Neural crest cell (in vitro differentiated cells): ENCODE results near the gene CLSTN2. TPM values are rescaled to one million over a fixed set of nuclear protein-coding genes. Genes with fewer than 3 reads are reported as not detected.

Source experiments
- DNase-seq: peaks from one replicate; pipeline ENCODE4 v3.0.0; 2021; ENCODE audit warnings: low read depth, mixed read lengths, low spot score
- H3K27ac Mint-ChIP-seq: one replicate; pipeline ENCODE4 v1.8.0; 2021; ENCODE audit warnings: mild to moderate bottlenecking, mixed read lengths; ENCODE audit not compliant: unreplicated experiment
- H3K27me3 Mint-ChIP-seq: 2 replicates; pipeline ENCODE4 v1.8.0; 2021; ENCODE audit warnings: low read depth, mild to moderate bottlenecking, mixed read lengths
- H3K36me3 Mint-ChIP-seq: 2 replicates; pipeline ENCODE4 v1.8.0; 2021; ENCODE audit warnings: low read depth, mild to moderate bottlenecking, mixed read lengths
- H3K4me1 Mint-ChIP-seq: 2 replicates; pipeline ENCODE4 v1.8.0; 2021; ENCODE audit warnings: mixed read lengths
- H3K4me3 Mint-ChIP-seq: one replicate; pipeline ENCODE4 v1.8.0; 2021; ENCODE audit warnings: mild to moderate bottlenecking, mixed read lengths
- H3K9me3 Mint-ChIP-seq: 2 replicates; pipeline ENCODE4 v1.8.0; 2021; ENCODE audit warnings: mixed read lengths
- CTCF ChIP-seq: fragments of 200-600 bp; sonication (generic); conservative IDR thresholded peaks from 2 replicates; pipeline ENCODE4 v1.5.0; 2021; ENCODE audit warnings: antibody characterized with exemption, mild to moderate bottlenecking
- total RNA-seq: library from RNA; stranded (reverse); gene quantifications from 2 replicates; pipeline ENCODE4 v1.2.1, GENCODE V29; 2021

CLSTN2 gene
- total RNA-seq, 1 donor from 2014 or later = 1.9 TPM

- H3K27me3 Mint-ChIP-seq = peaks cover 2% of the 10 kb centered on the region
- H3K9me3 Mint-ChIP-seq = no peaks in the 10 kb centered on the region
- DNase-seq = no peak
- no peak for TF ChIP-seq CTCF
- H3K4me1 Mint-ChIP-seq = peaks cover 13% of the 10 kb centered on the region
- H3K27ac Mint-ChIP-seq = no peak overlapping the region
- H3K36me3 Mint-ChIP-seq = no peaks in the 10 kb centered on the region
- H3K4me3 Mint-ChIP-seq = no peak overlapping the region
Measured at GRCh38 chr3:140077406-140077805, 142.4 kb downstream of the CLSTN2 start.

DNA sequence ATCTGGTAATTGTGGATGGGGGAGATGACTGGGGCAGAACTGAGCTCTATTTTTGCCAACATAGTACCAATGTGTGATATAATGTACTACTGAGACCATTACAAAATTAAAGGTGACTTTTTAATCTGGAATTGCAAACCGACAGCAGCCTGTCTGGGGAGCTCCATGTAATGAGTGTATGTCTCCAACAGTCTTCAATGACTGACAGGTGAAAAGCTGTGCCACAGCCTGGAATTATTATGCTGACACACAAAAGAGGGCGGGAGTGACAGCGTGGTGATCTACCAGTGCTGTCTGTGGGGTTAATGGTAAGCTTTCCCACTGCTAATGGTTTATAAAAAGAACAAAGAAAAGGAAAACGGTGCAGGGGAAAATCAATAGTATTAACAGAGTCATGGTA, 143.4 kb downstream of the CLSTN2 start:
- TF ChIP-seq CTCF = no peak
- no peak for DNase-seq
- Mint-ChIP-seq H3K27me3 (peaks cover 2% of the 10 kb centered on the region), H3K9me3 (no peaks in the 10 kb centered on the region), H3K4me1 (peaks cover 13% of the 10 kb centered on the region), H3K4me3 (no peak overlapping the region), H3K27ac (no peak overlapping the region), H3K36me3 (no peaks in the 10 kb centered on the region)

DNA sequence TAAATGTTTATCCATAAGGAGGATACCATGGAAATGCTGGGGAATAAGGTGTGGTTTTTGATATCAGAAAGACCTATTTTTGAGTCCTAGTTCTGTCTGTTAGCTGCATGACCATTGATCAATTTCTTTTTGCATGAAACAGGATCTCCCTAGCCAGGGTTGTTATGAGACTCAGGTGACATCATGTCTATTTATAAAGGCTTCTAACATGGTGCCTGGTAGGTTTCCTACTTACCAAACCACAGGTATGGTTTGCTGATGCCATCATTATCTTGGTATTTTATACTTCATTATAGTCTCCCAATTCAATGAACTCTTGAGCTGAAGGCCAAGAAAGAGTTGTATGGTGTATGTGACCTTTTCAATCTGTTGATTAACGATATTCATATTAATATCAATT, 144.0 kb downstream of the CLSTN2 start:
- H3K9me3 Mint-ChIP-seq = no peaks in the 10 kb centered on the region
- no peak for DNase-seq
- peaks cover 13% of the 10 kb centered on the region for H3K4me1 Mint-ChIP-seq
- TF ChIP-seq CTCF = no peak
- H3K27me3 Mint-ChIP-seq = peaks cover 2% of the 10 kb centered on the region
- no peak overlapping the region for H3K27ac Mint-ChIP-seq
- H3K36me3 Mint-ChIP-seq = no peaks in the 10 kb centered on the region
- no peak overlapping the region for H3K4me3 Mint-ChIP-seq

GRCh38 chr3:140081887-140082286, 146.9 kb downstream of the CLSTN2 start:
- Mint-ChIP-seq H3K36me3 (no peaks in the 10 kb centered on the region), H3K27ac (no peak overlapping the region), H3K4me1 (peaks cover 13% of the 10 kb centered on the region), H3K9me3 (no peaks in the 10 kb centered on the region), H3K4me3 (no peak overlapping the region), H3K27me3 (peaks cover 2% of the 10 kb centered on the region)
- TF ChIP-seq CTCF = no peak
- no peak for DNase-seq

DNA sequence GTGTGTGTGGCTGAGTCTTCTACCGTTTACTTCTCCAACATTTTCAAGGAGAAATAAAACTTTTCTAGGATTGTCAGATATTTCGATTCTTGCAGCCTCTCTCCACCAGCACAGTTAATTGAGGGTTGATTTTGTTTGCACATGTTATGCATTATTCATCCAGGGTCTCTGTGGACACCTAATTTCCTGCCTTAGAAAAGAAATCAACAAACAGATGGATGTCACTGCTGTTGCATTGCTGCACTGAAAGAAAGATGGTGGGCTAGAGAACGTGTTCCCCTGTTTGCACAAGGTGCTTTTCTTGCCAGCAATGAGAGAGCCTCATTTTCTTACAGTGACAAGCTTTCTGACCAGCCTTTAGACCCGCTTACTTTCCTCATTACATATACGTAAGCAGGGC, 150.0 kb downstream of the CLSTN2 start:
- no peak overlapping the region for H3K4me3 Mint-ChIP-seq
- H3K36me3 Mint-ChIP-seq = peaks cover 4% of the 10 kb centered on the region
- peaks cover 2% of the 10 kb centered on the region for H3K27me3 Mint-ChIP-seq

More for the DNA sequence above, 150.0 kb downstream of the CLSTN2 start:
- TF ChIP-seq CTCF = no peak
- Mint-ChIP-seq H3K27ac (no peak overlapping the region), H3K9me3 (peaks cover 9% of the 10 kb centered on the region), H3K4me1 (no peaks in the 10 kb centered on the region)
- no peak for DNase-seq
